Stimulated activated CD8-positive, alpha-beta memory T cell treated with anti-CD3 and anti-CD28 coated beads, Interleukin-4, amount 100 ng/mL, for 24 hours (primary cell): ENCODE results near the gene CDC25B.

ENCODE experiments used
- DNase-seq: peaks from one replicate; pipeline ENCODE4 v3.0.0-alpha.2; 2020; ENCODE audit warnings: low read depth

The CDC25B gene

DNA sequence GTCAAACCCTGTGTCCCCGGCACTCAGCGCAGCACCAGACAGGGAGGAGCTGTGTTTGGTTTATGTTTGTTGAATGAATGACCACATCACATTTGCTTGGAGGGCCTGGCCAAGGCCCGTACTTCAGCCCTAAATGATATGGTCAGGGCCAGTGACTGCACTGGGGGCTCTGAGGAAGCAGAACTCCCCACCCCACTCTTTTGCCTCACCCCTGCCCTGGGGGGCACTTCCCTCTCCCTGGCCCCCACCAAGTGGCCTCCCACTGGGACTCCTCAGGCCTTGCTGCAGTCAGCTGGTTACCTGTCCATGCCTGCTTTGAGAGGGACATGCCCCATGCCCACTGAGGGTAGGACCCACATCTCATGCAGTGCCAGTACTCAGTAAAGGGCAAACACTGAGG lies 31.5 kb upstream of the CDC25B start:
- DNase-seq = no peak

DNA sequence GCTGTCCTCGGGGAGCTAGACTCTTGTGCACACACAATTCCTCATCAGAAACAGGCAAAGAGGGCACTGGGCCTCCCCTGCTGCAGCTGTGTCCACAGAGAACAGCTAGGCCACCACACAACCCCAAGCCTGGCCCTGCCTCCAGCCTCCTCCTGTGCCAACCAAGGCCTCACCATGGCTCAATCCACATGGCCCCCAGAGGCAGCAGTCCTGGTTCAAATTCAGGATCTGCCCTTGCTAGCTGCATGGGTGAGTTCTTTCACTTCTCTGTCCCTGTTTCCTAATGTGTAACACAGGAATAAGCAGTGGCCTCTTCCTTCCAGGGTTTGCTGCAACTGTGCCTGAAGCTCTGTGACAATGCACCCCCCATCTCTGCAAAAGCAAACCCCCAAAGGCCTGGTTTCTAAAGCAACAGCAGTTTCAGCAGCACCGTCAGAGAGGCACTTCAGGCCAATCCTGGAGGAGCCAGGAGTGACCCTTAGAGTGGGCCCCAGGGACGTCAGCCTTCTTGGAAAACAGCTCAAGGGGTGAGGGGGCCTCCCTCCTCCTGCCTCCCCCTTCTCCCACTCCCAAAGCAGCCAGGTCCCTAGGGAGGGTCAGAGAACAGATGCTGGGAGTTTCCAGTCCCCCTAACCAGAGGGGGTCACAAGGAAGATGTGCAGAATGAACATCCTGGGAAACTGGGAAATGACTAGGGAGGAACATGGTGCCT lies 30.8 kb upstream of the CDC25B start:
- no peak for DNase-seq

DNA sequence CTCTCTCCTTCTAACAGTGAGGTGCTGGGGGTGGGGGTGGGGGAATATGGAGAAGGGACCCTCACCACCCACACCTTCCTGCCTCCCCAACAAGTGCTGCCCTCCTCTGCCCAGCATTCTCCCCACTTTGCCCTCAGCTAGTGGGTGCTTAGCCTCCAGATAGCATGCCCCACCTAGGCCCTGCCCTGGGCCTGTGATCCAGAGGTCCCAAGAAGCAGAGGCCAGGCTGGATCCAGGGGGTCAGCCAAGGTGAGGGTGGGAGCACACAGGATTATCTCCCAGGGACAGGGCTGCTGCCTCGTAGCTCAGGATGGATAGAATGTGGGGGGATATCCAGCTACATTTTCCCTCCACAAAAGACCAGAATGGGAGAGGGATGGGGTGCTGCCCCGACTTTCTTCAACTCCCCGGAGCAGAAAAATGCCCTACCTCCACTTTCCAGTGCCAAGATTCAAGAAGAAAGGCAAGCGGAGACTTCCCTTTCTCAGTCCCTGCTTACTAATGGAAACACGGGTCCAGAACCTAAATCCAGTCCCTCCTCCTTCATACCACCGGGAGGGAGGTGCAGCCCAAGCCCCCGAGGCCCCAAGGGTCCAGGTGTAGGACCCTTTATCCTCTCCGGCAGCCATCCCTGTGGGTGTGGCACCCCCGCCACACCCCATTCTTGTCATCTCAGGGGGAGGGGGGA lies 29.5 kb upstream of the CDC25B start:
- no peak for DNase-seq

DNA sequence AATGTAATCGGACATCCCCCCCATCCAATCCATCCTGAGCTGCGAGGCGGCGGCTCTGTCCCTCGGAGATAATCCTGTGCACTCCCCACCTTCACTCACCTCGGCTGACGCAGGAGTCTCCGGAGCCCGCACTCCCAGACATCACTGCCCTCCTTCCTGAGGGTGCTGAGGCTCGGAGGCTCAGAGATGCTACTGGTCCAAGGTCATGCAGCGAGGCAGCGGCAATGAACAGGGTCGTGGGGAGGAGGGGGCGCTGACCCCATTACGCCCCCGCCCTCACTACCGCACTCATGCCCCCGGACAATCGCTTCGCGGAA lies 29.0 kb upstream of the CDC25B start:
- DNase-seq = no peak

DNA sequence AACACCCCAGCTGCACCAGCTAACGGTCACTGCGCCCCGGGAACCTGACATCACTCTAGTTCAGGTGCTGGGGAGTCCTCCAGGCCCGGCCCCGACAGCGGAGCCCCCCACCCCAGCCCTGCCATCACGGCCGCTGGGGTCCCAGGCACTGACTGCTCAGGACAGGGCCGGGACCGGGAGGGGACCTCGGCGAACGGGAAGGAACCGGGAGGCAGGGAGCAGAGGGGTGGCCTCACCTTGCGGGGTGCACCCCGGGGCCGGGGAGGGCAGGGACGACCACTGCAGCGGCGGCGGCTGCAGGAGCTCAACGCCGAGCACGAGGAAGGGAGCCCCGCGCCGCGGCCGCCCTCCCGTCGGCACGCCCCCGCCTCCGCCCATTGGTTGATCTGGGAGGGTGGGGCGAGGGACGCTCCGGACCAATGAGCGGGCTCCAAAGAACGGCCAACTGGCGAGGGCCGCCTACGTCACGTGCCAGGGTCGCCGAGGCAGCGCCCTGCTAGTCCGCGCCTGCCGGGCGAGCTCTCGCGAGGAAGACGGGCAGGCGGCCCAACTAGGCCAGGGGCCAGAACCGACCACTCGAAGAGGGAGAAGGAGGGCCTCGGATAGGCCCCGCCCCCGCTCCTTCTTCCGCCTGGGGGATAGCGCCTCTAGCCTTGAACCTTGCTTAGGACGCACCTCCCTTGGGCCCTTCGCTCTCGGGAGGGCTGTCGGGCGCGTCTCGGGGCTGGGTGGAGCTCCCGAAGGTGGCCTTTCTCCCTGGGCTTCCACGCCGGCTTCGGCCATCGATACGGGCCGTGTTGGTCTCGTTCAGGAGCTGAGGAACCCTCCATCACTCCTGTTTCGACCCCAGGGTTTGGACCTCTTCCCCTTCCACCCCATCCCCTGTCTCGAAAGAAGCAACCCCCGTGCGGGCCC lies 28.4 kb upstream of the CDC25B start, which contains the start of gene ADISSP:
TSS of gene ADISSP (minus strand) at position 327 of the 915 bp plus-strand sequence. CDS start 7,653 bp downstream, outside the sequence.
- peak; percentile 94 for DNase-seq

DNA sequence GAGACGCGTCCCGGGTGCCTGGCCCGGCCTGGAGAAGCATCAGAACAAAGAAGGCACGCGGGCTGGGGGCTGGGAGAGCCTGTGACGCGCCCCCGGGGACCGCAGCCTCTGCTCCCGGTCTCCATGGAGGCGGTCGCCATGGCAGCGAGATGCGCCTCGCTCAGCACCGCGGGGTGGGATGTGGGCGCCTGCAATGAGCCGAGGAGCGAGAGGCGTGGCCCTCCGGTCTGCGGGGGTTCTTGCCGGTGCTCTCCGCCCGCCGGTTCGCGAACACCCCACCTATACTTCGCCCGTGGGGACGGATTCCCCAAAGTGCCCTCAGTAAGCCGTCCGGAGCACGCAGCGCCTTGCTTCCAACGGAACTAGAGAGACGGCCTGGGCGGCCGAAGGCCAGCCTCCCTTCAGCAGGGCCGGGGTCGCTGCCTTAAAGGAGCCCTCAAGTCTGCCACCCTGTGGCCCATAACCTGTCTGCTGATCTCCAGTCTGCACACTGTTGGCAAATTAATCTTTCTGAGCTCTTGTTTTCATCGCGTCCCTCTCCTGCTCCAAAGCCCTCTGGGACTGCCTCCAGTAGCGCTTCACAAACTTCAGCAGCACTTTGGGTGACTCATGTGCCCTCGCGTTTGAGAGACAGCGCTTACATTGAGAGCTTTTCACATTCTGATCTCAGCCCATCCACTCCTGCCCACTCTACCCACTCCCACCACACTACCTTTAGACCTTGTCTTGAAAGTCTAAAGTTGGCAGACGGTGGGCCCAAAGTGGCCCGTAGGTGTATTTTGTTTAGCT lies 27.6 kb upstream of the CDC25B start:
- DNase-seq = peak; percentile 70

DNA sequence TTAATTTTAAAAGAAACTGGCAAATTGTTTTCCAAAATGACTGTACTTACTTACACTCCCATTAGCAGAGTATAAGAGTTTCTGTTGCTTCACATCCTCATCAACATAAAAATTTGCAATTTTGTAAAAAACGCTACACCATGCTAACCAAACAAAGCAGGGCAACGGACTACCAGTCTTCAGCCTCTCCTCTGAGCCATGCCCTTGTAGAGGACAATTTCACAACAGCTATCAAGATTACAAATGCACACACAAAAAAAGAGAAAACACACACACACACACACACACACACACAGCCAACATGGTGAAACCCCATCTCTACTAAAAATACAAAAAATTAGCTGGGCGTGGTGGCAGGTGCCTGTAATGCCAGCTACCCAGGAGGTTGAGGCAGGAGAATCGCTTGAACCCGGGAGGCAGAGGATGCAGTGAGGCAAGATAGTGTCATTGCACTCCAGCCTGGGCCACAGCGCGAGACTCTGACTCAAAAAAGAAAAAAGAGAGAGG lies 24.5 kb upstream of the CDC25B start:
- DNase-seq = no peak

DNA sequence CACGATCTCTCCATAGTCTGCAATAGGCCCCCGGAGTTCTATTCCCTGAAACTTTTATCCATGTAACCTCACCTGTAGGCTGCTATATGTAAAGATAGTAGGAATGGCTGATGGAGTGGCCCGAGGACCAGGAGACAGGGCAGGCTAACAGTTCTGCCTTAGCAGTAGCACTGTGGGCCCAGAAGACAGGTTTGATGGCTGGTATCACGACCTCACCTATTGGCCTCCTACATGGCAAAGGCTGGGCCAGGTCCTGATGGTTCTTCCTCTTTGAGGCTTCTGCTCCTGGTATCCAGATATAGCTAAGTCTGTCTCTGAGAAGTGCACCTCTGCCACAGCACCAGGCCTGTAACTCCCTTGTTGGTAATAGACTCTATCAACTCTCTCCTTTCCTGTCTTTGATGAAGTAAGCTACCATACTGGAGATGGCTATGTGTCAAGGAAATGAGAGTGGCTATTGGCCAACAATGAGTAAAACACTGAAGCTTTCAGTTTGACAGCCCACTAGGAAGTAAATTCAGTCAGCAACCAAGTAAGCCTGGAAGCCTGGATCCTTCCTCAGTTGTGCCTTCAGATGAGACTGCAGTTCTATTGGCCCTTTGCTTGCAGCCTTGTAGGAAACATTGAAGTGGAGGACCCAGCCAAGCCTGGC lies 20.5 kb upstream of the CDC25B start:
- DNase-seq = no peak

DNA sequence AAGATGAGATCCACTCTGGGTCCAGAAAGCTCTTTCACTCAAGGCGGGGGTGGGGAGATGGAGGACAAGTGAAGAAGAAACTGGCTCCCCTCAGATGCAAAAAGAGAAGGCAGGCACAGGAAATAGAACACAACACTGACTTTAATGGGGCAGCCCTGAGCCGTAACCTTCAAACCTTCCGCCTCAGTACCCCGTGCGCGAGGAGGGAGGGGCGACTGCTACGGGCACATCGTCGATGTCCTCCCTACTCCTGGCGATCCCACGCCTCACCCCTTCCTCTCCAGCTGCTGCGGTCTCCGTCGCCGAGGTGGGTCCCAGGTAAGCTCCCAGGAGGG lies 18.8 kb upstream of the CDC25B start:
- no peak for DNase-seq

DNA sequence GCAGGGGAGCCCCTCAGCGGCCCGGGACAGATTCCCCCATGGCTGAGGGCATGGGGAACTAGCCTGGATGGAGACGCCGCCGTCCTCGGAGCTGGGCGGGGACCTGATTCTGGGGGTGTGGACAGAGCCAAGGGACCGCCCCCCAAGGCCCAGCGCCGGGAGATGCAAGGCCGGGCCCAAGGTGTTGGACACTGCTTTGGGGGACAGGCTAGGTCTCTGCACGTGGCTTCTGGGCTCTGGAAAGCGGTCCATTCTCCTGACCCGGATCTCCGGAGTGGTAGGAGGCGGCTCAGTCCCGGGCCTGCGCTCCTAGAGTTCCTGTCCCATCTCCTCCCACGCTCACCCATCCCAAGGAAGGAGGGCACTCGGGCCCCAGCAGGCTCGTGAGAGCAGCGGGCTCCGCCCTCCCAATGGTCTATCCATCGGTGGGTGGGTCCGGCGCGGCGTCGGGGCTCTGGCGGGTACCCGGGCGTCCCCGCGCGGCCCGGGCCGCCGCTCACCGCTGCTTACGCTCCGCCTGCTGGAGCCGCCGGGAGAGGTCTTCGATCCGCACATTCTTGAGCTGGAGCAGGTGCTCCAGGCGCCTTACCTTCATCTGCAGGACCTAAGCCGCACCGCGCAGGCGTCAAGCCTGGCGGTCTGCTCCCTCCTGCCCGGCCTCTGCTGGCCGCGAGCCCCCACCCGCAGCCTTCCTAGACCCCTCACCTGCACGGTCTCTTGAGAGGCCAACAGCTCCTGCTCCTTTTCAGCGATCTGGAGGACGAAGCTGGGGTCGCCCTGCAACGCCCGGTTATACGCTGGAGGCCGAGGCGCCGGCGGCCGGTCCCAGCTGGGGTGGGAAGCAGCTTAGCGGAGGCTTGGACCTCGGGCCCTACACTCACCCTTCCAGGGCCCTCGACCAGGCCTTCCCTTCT lies 18.1 kb upstream of the CDC25B start:
- peak; percentile 42 for DNase-seq

DNA sequence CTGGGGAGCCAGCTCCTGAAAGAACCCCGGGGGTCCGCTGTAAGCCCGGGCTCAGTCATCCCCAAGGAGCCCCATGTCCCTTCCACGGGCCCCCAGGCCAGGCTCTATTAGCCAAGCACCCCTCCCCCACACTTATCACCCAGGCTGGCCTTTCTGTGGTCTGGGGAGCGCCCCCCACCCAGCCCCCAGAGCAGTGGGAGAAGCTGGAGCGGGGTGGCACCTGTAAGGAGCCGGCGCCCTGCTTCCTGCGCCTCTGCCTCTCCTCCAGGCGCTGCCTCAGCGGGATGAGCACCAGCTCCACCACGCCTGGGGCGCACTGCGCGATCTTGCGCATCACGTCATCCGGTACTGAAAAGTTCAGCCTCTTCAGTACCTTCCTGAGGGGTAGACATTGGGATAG lies 17.1 kb upstream of the CDC25B start:
- no peak for DNase-seq

DNA sequence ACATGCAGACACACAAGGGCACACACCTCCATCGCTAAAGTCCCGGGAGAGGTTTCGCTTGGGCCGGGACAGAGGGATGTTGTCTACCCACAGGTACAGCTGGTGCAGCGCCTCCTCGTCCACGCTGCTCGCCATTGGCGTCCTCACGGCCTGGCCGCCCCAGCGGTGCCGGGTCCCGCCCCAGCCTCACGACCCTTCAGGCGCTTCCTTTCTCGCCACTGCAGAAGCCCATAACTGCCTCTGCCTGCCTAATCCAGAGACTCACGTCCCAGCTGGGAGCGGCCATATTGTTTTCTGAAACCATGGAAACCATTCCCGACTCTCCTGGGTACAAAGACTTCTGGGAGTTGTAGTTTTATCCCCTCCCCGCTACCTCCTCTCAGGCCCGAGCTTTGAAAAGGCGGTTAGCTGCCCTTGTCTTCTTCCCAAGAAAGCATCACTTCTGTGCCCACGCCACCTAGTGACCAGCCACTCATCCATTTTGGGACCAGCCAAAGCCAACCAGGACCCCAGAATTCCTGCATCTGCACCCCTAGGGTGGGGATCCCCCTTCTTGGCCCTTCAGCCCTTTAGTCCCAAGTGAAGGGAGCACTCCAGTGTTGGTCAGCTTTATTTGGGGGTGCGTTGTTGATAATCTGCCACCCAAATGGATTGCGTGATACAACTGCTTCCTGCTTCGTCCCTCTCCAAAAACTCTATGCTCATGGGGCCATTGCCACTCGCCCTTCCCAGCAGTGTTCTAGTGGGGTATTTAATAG lies 14.8 kb upstream of the CDC25B start, which contains the start of gene SPEF1:
TSS of gene SPEF1 (minus strand) at position 296 of the 758 bp plus-strand sequence. CDS start at position 135, 161 bp downstream.
- DNase-seq = no peak

DNA sequence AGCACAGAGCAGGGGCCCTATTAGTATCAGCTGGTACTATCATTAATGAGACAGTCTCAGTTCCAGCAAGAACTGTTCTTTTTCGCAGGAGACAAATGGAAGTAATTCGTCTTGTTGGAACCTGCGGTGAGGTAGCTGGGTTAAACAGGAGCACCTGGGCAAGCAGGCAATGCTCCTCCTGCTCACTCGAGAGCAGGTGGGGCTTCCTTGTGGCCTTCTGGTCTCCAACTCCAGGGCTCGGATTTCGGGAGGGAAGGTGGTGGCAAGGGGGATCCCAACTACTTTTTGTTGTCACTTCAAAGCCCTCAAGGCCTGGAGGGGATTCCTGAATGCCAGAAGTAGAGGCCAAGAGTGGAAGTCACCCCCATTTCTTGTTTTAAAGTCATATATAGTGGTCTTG lies 13.5 kb upstream of the CDC25B start:
- no peak for DNase-seq

DNA sequence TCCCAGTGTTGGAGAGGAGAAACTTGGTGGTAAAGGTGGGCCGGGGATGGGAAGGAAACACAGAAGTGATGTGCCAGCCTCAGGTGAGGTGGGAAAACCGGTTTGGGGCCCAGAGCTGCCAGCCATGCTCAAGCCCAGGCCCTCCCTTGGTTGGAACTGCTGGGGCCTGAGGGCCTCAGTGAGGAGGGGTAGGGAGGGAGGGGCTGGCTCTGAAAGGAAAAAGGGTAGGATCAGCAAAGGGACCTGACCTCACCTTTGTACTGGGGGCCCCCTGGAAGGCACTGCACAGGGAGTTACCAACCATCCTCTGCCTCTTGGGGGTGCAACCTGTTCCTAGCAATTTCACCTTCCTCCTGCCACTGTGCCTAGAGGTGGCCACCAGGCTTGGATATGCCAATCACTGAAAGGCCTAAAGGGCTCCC lies 13.0 kb upstream of the CDC25B start:
- no peak for DNase-seq

DNA sequence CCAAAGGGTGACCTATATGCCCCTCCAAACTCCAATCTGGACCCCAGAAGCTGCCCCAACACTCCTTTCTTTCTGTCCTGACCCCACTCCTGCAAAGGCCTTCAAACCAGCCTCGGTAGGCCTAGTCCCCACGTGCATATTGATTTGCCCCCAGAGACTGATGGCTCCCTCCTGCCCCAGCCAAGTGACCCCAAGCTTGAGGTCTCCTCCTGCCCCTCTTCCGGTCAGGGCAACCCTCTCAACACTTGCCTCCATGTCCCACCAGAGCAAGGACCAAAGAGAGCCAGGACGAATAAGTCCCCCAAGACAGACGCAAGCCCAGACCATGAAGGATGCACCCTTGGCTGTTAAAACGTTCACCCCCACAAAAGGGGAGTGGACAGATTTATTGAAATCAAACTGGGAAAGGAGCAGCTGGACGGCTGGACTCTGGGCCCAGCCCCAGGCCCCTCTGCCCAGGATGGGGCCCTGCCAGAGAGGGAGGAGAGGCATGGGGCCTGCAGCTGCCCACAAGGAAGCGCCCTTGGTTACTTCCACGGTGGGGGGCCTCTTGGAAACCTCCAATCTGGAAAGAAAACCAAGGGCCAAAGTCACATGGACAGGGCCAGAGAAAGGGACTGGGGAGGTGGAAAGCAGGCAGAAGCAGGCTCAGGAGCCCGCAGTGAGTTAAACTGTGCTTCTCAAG lies 12.5 kb upstream of the CDC25B start:
- no peak for DNase-seq

DNA sequence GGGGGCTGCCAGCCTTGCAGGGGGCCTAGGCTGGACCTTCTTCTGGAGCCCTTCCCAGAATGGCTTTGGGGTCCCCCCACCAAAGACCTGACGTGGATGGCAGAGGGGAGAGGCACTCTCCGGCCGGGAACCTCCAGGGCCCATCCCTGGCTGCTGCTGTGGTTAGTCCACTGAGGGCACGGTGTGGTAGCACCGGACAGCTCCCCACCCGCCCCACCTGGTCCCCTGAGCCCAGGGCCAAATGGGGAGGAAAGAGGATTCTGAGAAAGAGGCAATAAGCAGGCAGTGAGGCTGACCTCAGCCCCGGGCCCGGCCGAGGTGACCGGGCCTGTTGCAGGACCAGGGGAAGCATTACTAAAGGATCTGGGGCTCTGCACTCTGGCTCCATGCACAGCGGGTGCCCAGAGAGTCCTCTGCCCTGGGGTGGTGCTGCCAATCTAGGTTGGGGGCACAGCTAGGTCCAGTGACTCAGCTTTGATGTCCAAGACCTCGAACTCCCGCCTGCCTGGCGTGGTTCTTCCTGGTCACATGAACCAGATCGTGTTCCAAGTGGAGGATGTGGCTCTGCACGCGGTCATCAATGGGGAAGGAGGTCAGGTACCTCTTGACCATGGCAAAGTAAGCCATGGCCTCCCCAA lies 11.8 kb upstream of the CDC25B start:
- no peak for DNase-seq

DNA sequence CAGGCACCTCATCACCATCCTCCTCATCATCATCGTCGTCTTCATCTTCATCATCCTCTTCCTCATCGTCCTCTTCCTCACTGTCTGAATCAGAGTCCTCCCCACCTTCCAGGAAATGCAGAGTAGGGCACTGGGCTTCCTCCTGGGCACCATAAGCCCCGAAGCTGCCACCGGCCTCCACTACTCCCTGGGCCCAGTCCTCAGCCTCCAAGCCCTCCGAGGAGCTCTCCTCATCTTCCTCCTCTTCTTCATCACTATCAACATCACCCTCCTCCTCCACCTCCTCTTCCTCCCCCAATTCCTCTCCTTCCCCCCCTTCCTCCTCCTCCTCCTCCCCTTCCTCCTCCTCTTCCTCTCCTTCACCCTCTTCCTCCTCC lies 11.3 kb upstream of the CDC25B start:
- DNase-seq = no peak
